Cardiac septum (tissue), 1 donor: ENCODE measurements around the gene NTSR2. TPM values are rescaled to one million over a fixed set of nuclear protein-coding genes. Genes with fewer than 3 reads are reported as not detected.
A peak's percentile ranks its signal among the peaks of the same experiment; 100 is the strongest.

Experiments
- DNase-seq: peaks from one replicate; pipeline ENCODE4 v3.0.0-alpha.2; 2020; ENCODE audit warnings: low spot score
- intact Hi-C: fragments of 100-400 bp; cut with DNase I; formaldehyde crosslinking; loops from one replicate; pipeline ENCODE4 v1.14.0; 2022
- total RNA-seq: library from RNA; stranded (reverse); fragmentation: NEBNext Ultra II Directional; extraction: Animal tissue kit (Norgen Biotek cat#: 25700); gene quantifications from one replicate; pipeline ENCODE4 v1.2.1, GENCODE V29; 2021
- donor health status: DM: no; HTN: no; CAD: no.

The NTSR2 gene
- total RNA-seq, 1 donor from 2014 or later: not detected

DNA sequence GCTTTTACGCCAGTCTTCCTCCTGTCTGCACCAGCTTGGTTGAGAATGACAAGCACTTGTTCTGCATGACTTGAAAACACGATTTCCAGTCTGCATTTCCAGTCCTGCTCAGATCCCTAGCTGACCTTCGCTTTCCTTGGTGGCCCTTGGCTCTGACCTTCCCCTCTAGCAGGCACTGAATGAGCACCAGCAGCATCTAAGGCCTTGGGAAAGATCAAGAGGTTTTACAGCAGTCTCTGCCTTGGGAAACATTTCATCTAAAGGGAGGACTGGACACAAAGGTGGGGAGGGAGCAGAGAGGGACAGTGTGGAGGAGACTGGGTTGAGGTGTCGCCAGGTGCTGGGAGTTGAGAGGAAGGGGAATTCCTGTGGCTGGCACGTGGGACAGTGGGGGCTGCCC is 30.5 kb downstream of the NTSR2 start:
- no peak for DNase-seq
- intact Hi-C loops: no loop called here

DNA sequence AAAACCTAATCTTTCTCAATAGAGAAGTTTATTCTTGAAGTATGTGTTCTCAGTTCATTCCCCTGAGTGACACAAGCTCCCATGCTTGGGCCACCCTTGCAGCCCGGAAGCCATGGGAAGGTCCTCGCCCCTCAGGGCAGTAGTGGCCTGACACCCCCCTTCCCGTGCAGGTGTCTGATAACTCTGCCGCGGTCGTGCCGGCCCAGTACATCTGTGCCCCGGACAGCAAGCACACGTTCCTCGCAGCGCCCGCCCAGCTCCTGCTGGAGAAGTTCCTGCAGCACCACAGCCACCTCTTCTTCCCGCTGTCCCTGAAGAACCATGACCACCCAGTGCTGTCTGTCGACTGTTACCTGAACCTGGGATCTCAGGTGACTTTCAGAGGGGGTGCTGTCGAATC is 32.4 kb downstream of the NTSR2 start:
- intact Hi-C loops: no loop called here
- DNase-seq: no peak

GRCh38 chr2:11636593-11637295 is 33.3 kb downstream of the NTSR2 start:
- no peak for DNase-seq
- intact Hi-C loops: no loop called here

DNA sequence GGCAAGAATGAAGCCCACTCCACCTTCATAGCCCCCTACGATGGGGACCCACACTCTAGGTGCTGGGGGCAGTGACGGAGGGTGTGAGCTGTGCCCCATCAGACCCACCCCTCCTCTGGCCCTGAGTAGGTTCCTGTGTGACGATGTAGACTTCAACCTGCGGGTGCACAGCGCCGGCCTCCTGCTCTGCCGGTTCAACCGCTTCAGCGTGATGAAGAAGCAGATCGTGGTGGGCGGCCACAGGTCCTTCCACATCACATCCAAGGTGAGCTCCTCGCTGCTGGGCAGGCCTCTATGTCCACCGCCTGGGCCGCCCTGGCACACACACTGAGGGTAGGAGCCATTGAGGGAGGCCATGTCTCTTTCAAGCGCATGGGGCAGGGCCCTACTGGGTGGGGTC is 34.9 kb downstream of the NTSR2 start:
- intact Hi-C loops: no loop called here

GRCh38 chr2:11634584-11634983 is 35.4 kb downstream of the NTSR2 start:
- DNase-seq: no peak
- intact Hi-C loops: no loop called here

More for the DNA sequence above, 34.9 kb downstream of the NTSR2 start:
- DNase-seq: no peak

- intact Hi-C loops: no loop called here
- DNase-seq: no peak
These were observed 36.0 kb downstream of the NTSR2 start for GRCh38 chr2:11633923-11634478.

GRCh38 chr2:11631462-11631861 is 38.5 kb downstream of the NTSR2 start:
- DNase-seq: no peak
- intact Hi-C loops: no loop called here

DNA sequence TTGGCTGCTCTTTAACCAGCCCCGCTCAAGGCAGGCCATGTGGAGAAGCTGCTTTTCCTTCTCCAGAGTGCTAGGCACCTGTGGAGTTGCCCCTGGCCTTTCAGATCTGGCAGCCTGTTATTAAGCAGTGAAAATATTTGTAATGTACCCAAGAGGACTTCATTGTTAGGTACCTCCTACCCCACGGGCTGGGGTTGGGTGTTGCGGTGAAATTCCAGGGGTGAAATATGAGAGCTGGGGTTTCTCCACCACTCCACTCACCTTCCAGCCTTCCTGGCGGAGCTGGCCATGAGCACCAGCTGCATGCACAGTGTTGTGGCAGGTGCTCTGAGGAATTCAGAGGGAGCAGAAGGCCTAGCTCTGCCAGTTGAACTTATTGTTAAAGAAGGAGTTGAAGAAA is 39.1 kb downstream of the NTSR2 start:
- intact Hi-C loops: no loop called here
- no peak for DNase-seq

- intact Hi-C loops: no loop called here
- no peak for DNase-seq
These were observed 40.1 kb downstream of the NTSR2 start for GRCh38 chr2:11629851-11630250.

DNA sequence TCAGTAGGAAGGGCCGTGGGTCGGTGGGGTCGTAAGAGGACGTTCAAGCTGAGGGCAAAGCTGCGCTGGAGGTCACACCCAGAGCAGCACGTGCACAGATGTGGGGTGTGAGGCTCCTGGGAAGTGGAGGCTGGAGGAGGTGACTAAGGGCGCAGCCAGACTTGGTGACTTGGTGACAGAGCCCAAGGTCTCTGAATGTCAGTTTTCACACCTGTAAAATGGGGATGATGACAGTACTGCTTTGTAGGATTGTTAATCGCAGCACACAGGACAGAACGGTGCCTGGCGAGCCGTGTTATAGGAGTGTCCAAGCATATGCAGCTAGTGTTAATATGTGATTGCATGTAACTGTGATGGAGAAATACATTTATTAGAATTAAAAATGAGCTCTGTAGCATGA is 40.8 kb downstream of the NTSR2 start:
- intact Hi-C loops: no loop called here

DNA sequence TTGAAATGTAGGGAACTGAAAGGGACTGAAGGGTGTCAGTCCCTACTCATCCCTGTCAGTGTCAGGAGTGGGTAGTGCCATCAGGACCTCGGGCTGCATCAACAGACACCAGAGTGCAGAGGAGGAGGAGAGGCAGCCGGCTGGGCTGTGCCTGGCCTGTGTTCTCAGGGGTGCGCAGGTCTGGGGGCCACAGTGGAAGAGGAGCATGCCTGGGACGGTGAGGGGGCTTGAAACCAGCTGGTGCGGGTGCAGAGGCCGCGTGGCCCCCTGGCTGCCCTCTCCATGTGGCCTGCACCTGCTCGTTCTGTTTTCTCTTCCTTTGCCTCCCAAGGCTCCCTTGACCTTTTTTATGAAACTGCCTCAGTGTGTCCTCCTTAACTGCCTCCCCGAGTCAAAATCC is 41.3 kb downstream of the NTSR2 start:
- DNase-seq: peak; percentile 63
- intact Hi-C loops: no loop called here

More for the DNA sequence above, 40.8 kb downstream of the NTSR2 start:
- no peak for DNase-seq

GRCh38 chr2:11625671-11626070 is 44.3 kb downstream of the NTSR2 start:
- no peak for DNase-seq
- intact Hi-C loops: no loop called here

GRCh38 chr2:11624893-11625292 is 45.1 kb downstream of the NTSR2 start:
- DNase-seq: peak; percentile 22
- intact Hi-C loops: no loop called here

GRCh38 chr2:11622611-11623010 is 47.4 kb downstream of the NTSR2 start:
- intact Hi-C loops: no loop called here
- DNase-seq: peak; percentile 7

GRCh38 chr2:11621410-11621809 is 48.6 kb downstream of the NTSR2 start:
- peak; percentile 49 for DNase-seq
- intact Hi-C loops: no loop called here

- no peak for DNase-seq
- intact Hi-C loops: no loop called here
These were observed 51.3 kb downstream of the NTSR2 start for GRCh38 chr2:11618708-11619062.

- intact Hi-C loops: no loop called here
- DNase-seq: no peak
These were observed 51.8 kb downstream of the NTSR2 start for GRCh38 chr2:11617984-11618707.

- no peak for DNase-seq
These were observed 52.5 kb downstream of the NTSR2 start for GRCh38 chr2:11617527-11617926.

GRCh38 chr2:11616851-11617415 is 53.1 kb downstream of the NTSR2 start:
- intact Hi-C loops: no loop called here
- no peak for DNase-seq

More at GRCh38 chr2:11617527-11617926, 52.5 kb downstream of the NTSR2 start:
- intact Hi-C loops: no loop called here

DNA sequence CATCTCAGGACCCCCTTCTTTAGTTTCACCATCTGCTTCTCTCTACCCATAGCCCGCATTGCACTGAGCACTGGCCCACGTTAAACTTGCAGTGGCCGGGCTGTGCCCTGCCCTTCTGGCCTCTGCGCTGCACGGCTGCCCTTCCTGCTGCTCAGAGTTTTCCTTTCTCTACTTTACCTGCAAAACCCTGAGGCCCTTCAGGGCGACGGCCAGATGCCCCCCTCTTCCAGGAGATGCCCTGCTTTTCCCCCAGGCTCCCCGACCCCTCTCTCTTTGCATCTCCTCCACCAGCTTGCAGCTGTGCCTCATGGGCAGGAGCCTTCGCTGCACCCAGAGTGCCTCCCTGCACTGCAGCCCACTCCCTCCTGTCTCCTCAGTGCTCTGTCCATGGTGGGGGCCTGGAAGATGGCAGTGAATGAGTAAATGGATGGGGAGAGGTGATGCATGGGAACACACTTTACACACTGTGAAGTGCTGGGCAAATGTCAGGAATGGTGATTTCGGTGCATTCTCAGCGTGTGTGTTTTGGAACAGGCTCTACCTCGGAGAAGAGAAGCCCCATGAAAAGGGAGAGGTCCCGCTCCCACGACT is 53.8 kb downstream of the NTSR2 start:
- intact Hi-C loops: no loop called here
- no peak for DNase-seq
